ENCODE measurements around the gene MT3. TPM values are rescaled to one million over a fixed set of nuclear protein-coding genes. Genes with fewer than 3 reads are reported as not detected.

MT3 gene
- total and polyA plus RNA-seq, 2 of the 8 experiments (the other 6 are each of a cell fraction or from before 2014, with no cell fraction given) = 0.17 TPM; not detected in 1

DNA sequence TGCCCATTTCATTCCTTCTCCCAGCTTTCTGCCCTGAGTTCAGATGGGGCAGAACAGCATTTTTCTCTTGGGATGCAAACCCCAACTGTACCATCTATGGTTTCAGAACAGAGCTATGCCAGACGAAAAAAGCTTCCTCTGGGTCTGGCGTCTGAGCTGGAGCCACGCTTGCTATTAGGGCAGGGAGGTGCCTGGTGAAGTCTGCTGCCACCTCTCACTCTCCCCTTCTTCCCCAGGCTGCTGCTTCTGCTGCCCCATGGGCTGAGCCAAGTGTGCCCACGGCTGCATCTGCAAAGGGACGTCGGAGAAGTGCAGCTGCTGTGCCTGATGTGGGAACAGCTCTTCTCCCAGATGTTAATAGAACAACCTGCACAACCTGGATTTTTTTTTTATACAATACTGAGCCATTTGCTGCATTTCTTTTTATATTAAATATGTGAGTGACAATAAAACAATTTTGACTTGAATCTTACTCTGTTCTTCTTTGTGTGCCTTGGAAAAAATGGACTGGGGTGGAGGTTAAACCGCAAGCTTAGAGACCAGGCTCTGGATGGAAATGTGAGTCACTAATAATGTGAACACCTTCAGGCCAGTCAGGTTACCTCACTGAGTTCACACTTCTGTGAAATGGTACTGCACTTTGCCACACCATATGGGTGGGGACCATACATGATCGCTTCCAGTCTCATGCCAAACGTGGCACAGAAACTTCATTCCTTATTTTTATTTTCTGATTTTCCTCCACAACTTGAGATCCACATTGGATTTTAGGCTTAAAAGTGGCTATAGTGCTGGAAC, 47.5 kb downstream of the MT3 start:
- no peak overlapping the region; the same call in 1 of the 2 replicates for H3K18ac ChIP-seq (ENCODE audit: extremely low read depth, low read length)
- no peak overlapping the region for H2BK20ac ChIP-seq (ENCODE audit: low read length)
- H3K9me3 ChIP-seq (ENCODE audit: insufficient read depth in 2 of 2, low read depth in 1 of 2, low read length in 1 of 2) = no peaks in the 10 kb centered on the region
- no peak overlapping the region; a peak in 1 of 4 replicates for H3K4me2 ChIP-seq (ENCODE audit: insufficient read depth in 1 of 2, low read depth in 2 of 2, low read length in 2 of 2)
- H2BK12ac ChIP-seq (ENCODE audit: low read depth, low read length) = no peak overlapping the region
- no peak overlapping the region for H3K23ac ChIP-seq (ENCODE audit: insufficient read length)
- no peak overlapping the region for H3K27ac ChIP-seq (ENCODE audit: low read depth, low read length)
- no peak overlapping the region for H3K4ac ChIP-seq (replicated peaks; ENCODE audit: insufficient read length, low read depth, low read length)
- H2AFZ ChIP-seq (ENCODE audit: low read length) = no peak overlapping the region
- peaks cover 14 to 31% of the 10 kb centered on the region in 2 experiments for H4K20me1 ChIP-seq (replicated peaks in 1 of 2; ENCODE audit: control insufficient read depth in 1 of 2, insufficient read depth in 2 of 2, low read length in 2 of 2)
- WGBS, 2 experiments (ENCODE audit: extremely low coverage in 1 of 2, insufficient coverage in 1 of 2, insufficient read length in 1 of 2, insufficient replicate concordance in 2 of 2, low coverage in 1 of 2, low lambda C conversion rate in 2 of 2, missing lambda C conversion rate in 1 of 2) = 23% methylated on average over 9 of the region's 9 CpGs; no CpG with 5 or more reads in 1 of the 2 experiments
- no peak overlapping the region for H3K56ac ChIP-seq (replicated peaks; ENCODE audit: insufficient read length, low read depth, low read length)
- no peak overlapping the region for H4K5ac ChIP-seq (ENCODE audit: insufficient read length, low read depth, low read length)
- peaks cover 9% of the 10 kb centered on the region for H3K23me2 ChIP-seq (ENCODE audit: low read depth, low read length)
- no peak for FAIRE-seq
- H4K91ac ChIP-seq (replicated peaks; ENCODE audit: insufficient read length, low read length) = no peak overlapping the region
- H3K4me3 ChIP-seq (ENCODE audit: extremely low read depth in 1 of 4, insufficient read depth in 2 of 4, low read depth in 3 of 4, low read length in 4 of 4) = no peak overlapping the region
- no peak overlapping the region for H2BK120ac ChIP-seq (replicated peaks; ENCODE audit: low read depth, low read length)
- no peaks in the 10 kb centered on the region for H3K79me1 ChIP-seq (ENCODE audit: low read depth, low read length)
- H2AK5ac ChIP-seq (ENCODE audit: low read depth, low read length) = no peak overlapping the region
- H2BK5ac ChIP-seq (ENCODE audit: low read depth, low read length) = no peak overlapping the region
- H3K79me2 ChIP-seq (ENCODE audit: control insufficient read depth in 1 of 2, insufficient read depth in 2 of 2, low read length in 2 of 2) = no peaks in the 10 kb centered on the region
- H4K8ac ChIP-seq (ENCODE audit: extremely low read depth, insufficient read depth, low read length) = no peak overlapping the region
- H3K9ac ChIP-seq (replicated peaks in 1 of 4; ENCODE audit: extremely low read depth in 1 of 4, low read depth in 3 of 4, low read length in 3 of 4) = no peak overlapping the region
- no peaks in the 10 kb centered on the region; a peak in 1 of 8 replicates for H3K36me3 ChIP-seq (ENCODE audit: control insufficient read depth in 2 of 4, insufficient read depth in 4 of 4, low read length in 3 of 4)
- no peak overlapping the region for H2BK15ac ChIP-seq (ENCODE audit: low read length)
- TF ChIP-seq ASH2L (IDR thresholded peaks at IDR 0.05; ENCODE audit: low read length) (no peak), SIN3A (conservative IDR thresholded peaks at IDR 0.05 in 1 of 2, IDR thresholded peaks at IDR 0.05 in 1 of 2; ENCODE audit: low read depth in 1 of 2, low read length in 2 of 2) (no peak), KDM1A (IDR thresholded peaks at IDR 0.05; ENCODE audit: borderline replicate concordance, low read length) (no peak), CBX8 (IDR thresholded peaks at IDR 0.05; ENCODE audit: borderline replicate concordance, low read depth, low read length) (peak; percentile 72; the same call in 1 of the 2 replicates), POU5F1 (IDR thresholded peaks at IDR 0.05; ENCODE audit: low read depth, low read length) (no peak), KDM4A (IDR thresholded peaks at IDR 0.05; ENCODE audit: low read depth, low read length, severe bottlenecking) (no peak), KDM5A (IDR thresholded peaks at IDR 0.05; ENCODE audit: low read length) (no peak), SP1 (IDR thresholded peaks at IDR 0.05; ENCODE audit: low read depth, low read length) (no peak)
- ChIA-PET POLR2A (ENCODE audit: partially characterized antibody) (interaction anchor here (0.6 to 4.8 kb wide), 8 partner anchors 11 to 48 kb away, joined by 3 to 32 read pairs (median 5); partner anchors contain the start of genes MT1E, MT1G and MT3), CTCF (ENCODE audit: partially characterized antibody) (interaction anchor here (0.9 to 3.0 kb wide), 4 partner anchors 10 to 37 kb away, joined by 3 to 13 read pairs (median 4); partner anchors contain the start of gene MT1E)
- DNase-seq (ENCODE audit: low read depth in 1 of 2, low spot score in 2 of 2) = no peak
- no peak overlapping the region for H3K14ac ChIP-seq (ENCODE audit: insufficient read length)
- peaks cover 91 to 100% (median 99%) of the 10 kb centered on the region in 4 experiments for H3K27me3 ChIP-seq (replicated peaks in 1 of 4; ENCODE audit: control insufficient read depth in 3 of 4, extremely low read depth in 1 of 4, insufficient read depth in 3 of 4, low read length in 3 of 4)
- peaks cover 3 to 22% (median 7%) of the 10 kb centered on the region in 4 experiments for H3K4me1 ChIP-seq (replicated peaks in 1 of 4; ENCODE audit: control insufficient read depth in 3 of 4, insufficient read depth in 4 of 4, low read length in 3 of 4)

Data from H1 (cell line).